HG02678 (cell line): Measurements from ENCODE around the gene HMCN2.
"Not testable (repeated sequence)": the region's sequence is repeated elsewhere in the genome, so short reads cannot be mapped to it uniquely, and the experiment has no call there.

Experiments
- ATAC-seq: cut with Tn5 transposase; IDR thresholded peaks from one replicate; pipeline ENCODE4 v1.9.1; 2021; ENCODE audit warnings: mild to moderate bottlenecking, moderate library complexity; ENCODE audit not compliant: unreplicated experiment

Gene HMCN2

GRCh38 chr9:130382636-130383349 is 117.2 kb downstream of the HMCN2 start:
- ATAC-seq, result no peak

- ATAC-seq, result no peak
Observed at GRCh38 chr9:130383350-130383715, 117.8 kb downstream of the HMCN2 start.

- ATAC-seq, result no peak
Observed at GRCh38 chr9:130383979-130384676, 118.6 kb downstream of the HMCN2 start.

- no peak for ATAC-seq
Observed at GRCh38 chr9:130385257-130385656, 119.7 kb downstream of the HMCN2 start.

- no peak for ATAC-seq
Observed at GRCh38 chr9:130387398-130387797, 121.8 kb downstream of the HMCN2 start.

- ATAC-seq, result no peak
Observed at GRCh38 chr9:130387905-130388304, 122.3 kb downstream of the HMCN2 start.

- ATAC-seq, result no peak
Observed at GRCh38 chr9:130390390-130390789, 124.8 kb downstream of the HMCN2 start.

- no peak for ATAC-seq
Observed at GRCh38 chr9:130390986-130391385, 125.4 kb downstream of the HMCN2 start.

- no peak for ATAC-seq
Observed at GRCh38 chr9:130391866-130392265, 126.3 kb downstream of the HMCN2 start.

GRCh38 chr9:130393681-130394071 is 128.1 kb downstream of the HMCN2 start:
- no peak for ATAC-seq

- ATAC-seq, result no peak
Observed at GRCh38 chr9:130394320-130394719, 128.8 kb downstream of the HMCN2 start.

- no peak for ATAC-seq
Observed at GRCh38 chr9:130394814-130395470, 129.4 kb downstream of the HMCN2 start.

- ATAC-seq, result no peak
Observed at GRCh38 chr9:130395810-130396435, 130.4 kb downstream of the HMCN2 start.

- no peak for ATAC-seq
Observed at GRCh38 chr9:130396581-130396980, 131.0 kb downstream of the HMCN2 start.

GRCh38 chr9:130398487-130399240 is 133.1 kb downstream of the HMCN2 start:
- no peak for ATAC-seq

GRCh38 chr9:130399768-130400167 is 134.2 kb downstream of the HMCN2 start:
- no peak for ATAC-seq

GRCh38 chr9:130400870-130401269 is 135.3 kb downstream of the HMCN2 start:
- no peak for ATAC-seq

- ATAC-seq, result not testable (repeated sequence)
Observed at GRCh38 chr9:130401742-130402141, 136.2 kb downstream of the HMCN2 start.

- ATAC-seq, result no peak
Observed at GRCh38 chr9:130402243-130402642, 136.7 kb downstream of the HMCN2 start.

GRCh38 chr9:130402645-130403440 is 137.3 kb downstream of the HMCN2 start:
- no peak for ATAC-seq
